Activated CD4-positive, alpha-beta T cell treated with anti-CD3 and anti-CD28 coated beads for 1 hour (primary cell): ENCODE measurements around the gene TAF8.

Experiments used
- DNase-seq: peaks from one replicate; pipeline ENCODE4 v3.0.0-alpha.2; 2020

TAF8 gene

GRCh38 chr6:42100029-42100901 is 49.9 kb downstream of the TAF8 start:
- no peak for DNase-seq

- DNase-seq: no peak
Measured at GRCh38 chr6:42101186-42101657, 50.9 kb downstream of the TAF8 start.

GRCh38 chr6:42103216-42103615 is 52.9 kb downstream of the TAF8 start:
- no peak for DNase-seq

- DNase-seq: no peak
Measured at GRCh38 chr6:42103753-42104094, 53.4 kb downstream of the TAF8 start.

- DNase-seq: peak; percentile 47
Measured at GRCh38 chr6:42104095-42104803, 53.9 kb downstream of the TAF8 start.

GRCh38 chr6:42104804-42105125 is 54.4 kb downstream of the TAF8 start:
- DNase-seq: no peak

- no peak for DNase-seq
Measured at GRCh38 chr6:42105156-42105648, 54.9 kb downstream of the TAF8 start.

- no peak for DNase-seq
Measured at GRCh38 chr6:42105709-42106108, 55.4 kb downstream of the TAF8 start.

GRCh38 chr6:42106112-42107023 is 56.0 kb downstream of the TAF8 start:
- DNase-seq: no peak

- no peak for DNase-seq
Measured at GRCh38 chr6:42108071-42108470, 57.7 kb downstream of the TAF8 start.

GRCh38 chr6:42110683-42111082 is 60.4 kb downstream of the TAF8 start:
- no peak for DNase-seq

- no peak for DNase-seq
Measured at GRCh38 chr6:42112351-42112750, 62.0 kb downstream of the TAF8 start.

GRCh38 chr6:42113936-42114636 is 63.8 kb downstream of the TAF8 start:
- DNase-seq: no peak

GRCh38 chr6:42117843-42118161 is 67.5 kb downstream of the TAF8 start:
- DNase-seq: no peak

GRCh38 chr6:42118162-42119001 is 68.1 kb downstream of the TAF8 start:
- no peak for DNase-seq

GRCh38 chr6:42120895-42121865 is 70.9 kb downstream of the TAF8 start:
- DNase-seq: no peak

GRCh38 chr6:42123379-42124103 is 73.2 kb downstream of the TAF8 start:
- no peak for DNase-seq

GRCh38 chr6:42124223-42124836 is 74.0 kb downstream of the TAF8 start:
- no peak for DNase-seq

GRCh38 chr6:42125231-42125630 is 74.9 kb downstream of the TAF8 start:
- no peak for DNase-seq
